ENCODE data around the gene ARCN1. TPM values are rescaled to one million over a fixed set of nuclear protein-coding genes. Genes with fewer than 3 reads are reported as not detected.
A peak's percentile ranks its signal among the peaks of the same experiment; 100 is the strongest.
"Not testable (repeated sequence)": the region's sequence is repeated elsewhere in the genome, so short reads cannot be mapped to it uniquely, and the experiment has no call there.

Gene ARCN1
- polyA plus RNA-seq, 2 donors, result 44.7 to 58.0 TPM

DNA sequence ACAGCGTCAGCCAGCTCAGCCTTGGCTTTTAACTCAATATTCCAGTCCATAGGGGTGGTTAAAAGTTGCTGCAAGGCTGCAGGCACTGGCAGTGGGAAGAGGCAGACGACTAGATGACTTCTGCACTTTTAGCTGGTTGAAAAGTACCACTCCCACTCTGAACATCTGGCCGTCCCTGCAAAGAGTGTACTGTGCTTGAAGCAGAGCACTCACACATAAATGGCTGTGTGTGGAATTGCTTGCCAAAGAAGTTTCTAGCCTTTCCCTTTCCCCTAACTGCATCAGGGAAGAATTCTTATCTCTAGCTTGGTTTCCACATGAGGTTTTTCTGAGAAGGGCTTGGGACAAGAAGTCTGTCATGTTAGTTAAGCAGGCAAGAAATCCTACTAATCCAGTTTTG is 30.1 kb downstream of the ARCN1 start:
- Histone ChIP-seq H3K27me3 (ENCODE audit: control insufficient read depth in 1 of 2, insufficient read depth in 2 of 2, low read length in 2 of 2) (no peaks in the 10 kb centered on the region), H3K9me3 (ENCODE audit: control insufficient read depth in 2 of 2, insufficient read depth in 1 of 2, low read depth in 1 of 2, low read length in 1 of 2) (no peaks in the 10 kb centered on the region), H3K36me3 (ENCODE audit: control insufficient read depth in 2 of 2, insufficient read depth in 2 of 2, low read length in 1 of 2) (peaks cover 9 to 14% of the 10 kb centered on the region in 2 donors), H3K27ac (ENCODE audit: low read depth in 2 of 2, low read length in 1 of 2) (no peak overlapping the region), H3K4me1 (ENCODE audit: control insufficient read depth in 2 of 2, insufficient read depth in 2 of 2, low read length in 1 of 2) (no peaks in the 10 kb centered on the region), H3K4me3 (ENCODE audit: low read depth in 1 of 2, low read length in 2 of 2) (no peak overlapping the region)
- 65 to 67% methylated on average over 3 of the region's 3 CpGs for WGBS, 2 donors

DNA sequence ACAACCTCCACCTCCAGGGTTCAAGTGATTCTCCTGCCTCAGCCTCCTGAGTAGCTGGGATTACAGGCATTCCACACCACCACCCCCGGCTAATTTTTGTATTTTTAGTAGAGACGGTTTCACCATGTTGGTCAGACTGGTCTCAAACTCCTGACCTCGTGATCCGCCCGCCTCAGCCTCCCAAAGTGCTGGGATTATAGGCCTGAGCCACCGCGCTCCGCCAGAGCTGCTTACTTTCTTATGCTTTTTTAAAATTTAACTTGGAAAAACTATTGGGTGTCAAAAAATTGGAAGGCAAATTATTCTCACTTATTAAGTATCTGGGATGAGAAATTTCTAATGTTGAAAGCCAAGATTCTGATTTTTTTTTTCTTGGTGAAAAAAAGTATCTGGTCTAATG is 31.5 kb downstream of the ARCN1 start:
- H3K27me3 ChIP-seq (ENCODE audit: control insufficient read depth in 1 of 2, insufficient read depth in 2 of 2, low read length in 2 of 2); H3K4me1 ChIP-seq (ENCODE audit: control insufficient read depth in 2 of 2, insufficient read depth in 2 of 2, low read length in 1 of 2); H3K27ac ChIP-seq (ENCODE audit: low read depth in 2 of 2, low read length in 1 of 2); H3K4me3 ChIP-seq (ENCODE audit: low read depth in 1 of 2, low read length in 2 of 2); H3K9me3 ChIP-seq (ENCODE audit: control insufficient read depth in 2 of 2, insufficient read depth in 1 of 2, low read depth in 1 of 2, low read length in 1 of 2): not testable (repeated sequence)
- peaks cover 9 to 10% of the 10 kb centered on the region in 2 donors for H3K36me3 ChIP-seq (ENCODE audit: control insufficient read depth in 2 of 2, insufficient read depth in 2 of 2, low read length in 1 of 2)
- 84 to 85% methylated on average over 8 of the region's 8 CpGs for WGBS, 2 donors

DNA sequence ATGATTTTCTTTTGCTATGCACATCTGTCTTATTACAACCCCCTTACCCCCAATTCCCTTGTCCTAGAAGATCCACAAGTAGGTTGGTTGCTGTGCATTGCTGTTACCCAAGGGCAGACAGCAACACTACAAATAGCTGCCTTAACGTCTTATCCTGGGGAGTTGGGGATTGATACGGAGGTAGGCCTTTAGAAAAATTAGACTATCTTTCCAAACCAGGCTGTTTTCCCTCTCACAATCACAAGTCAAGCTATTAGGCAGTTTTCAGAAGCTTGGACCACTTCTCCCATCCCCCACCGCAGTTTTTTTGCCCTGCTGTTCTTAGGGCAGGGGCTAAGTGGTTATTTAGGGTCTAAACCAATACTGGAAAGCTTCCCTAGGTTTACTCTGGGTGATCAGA is 32.4 kb downstream of the ARCN1 start:
- Histone ChIP-seq H3K9me3 (ENCODE audit: control insufficient read depth in 2 of 2, insufficient read depth in 1 of 2, low read depth in 1 of 2, low read length in 1 of 2) (peaks cover 0 to 4% of the 10 kb centered on the region in 2 donors), H3K27ac (ENCODE audit: low read depth in 2 of 2, low read length in 1 of 2) (peak overlapping the region; percentile 48 to 56), H3K36me3 (ENCODE audit: control insufficient read depth in 2 of 2, insufficient read depth in 2 of 2, low read length in 1 of 2) (peaks cover 9 to 10% of the 10 kb centered on the region in 2 donors), H3K4me1 (ENCODE audit: control insufficient read depth in 2 of 2, insufficient read depth in 2 of 2, low read length in 1 of 2) (peaks cover 2 to 8% of the 10 kb centered on the region in 2 donors), H3K4me3 (ENCODE audit: low read depth in 1 of 2, low read length in 2 of 2) (no peak overlapping the region), H3K27me3 (ENCODE audit: control insufficient read depth in 1 of 2, insufficient read depth in 2 of 2, low read length in 2 of 2) (no peaks in the 10 kb centered on the region)
- 71 to 77% methylated on average over 3 of the region's 3 CpGs for WGBS, 2 donors

DNA sequence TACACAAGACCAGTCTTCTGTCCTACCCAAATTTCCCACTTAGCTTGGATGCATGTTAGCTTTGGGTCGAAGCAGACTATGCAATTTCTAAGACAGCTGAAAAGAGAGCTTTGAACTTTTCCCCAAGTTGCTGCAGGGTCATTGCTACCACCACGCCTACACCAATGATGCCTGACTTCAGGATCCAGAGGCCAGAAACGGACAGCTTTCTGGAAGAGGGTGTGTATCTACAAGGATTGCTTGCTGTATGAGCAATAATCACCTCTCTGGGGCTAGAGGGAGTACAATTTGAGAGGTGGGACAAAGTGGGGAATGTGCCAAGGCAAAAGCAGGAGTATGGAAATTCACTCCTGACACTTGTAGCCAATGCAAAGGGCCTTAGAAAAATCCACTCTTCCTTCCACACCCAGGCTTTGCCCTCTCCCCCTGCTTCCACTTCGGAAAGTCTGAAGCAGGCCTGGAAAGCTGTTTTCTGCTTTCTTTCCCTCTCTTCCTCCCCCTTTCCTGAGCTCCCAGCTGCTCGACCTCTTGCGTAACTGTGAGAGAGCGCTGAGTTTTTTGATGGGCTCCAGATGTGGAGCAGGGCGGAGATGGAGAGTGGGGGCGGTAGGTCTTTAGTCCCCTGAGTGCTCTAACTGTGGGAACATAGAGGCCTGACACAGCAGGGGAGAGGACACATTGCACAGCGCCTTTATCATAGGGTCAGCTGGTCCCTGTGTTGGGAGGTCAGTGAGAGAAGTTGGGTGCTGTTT is 33.1 kb downstream of the ARCN1 start:
- Histone ChIP-seq H3K4me1 (ENCODE audit: control insufficient read depth in 2 of 2, insufficient read depth in 2 of 2, low read length in 1 of 2) (peaks cover 2 to 9% of the 10 kb centered on the region in 2 donors), H3K9me3 (ENCODE audit: control insufficient read depth in 2 of 2, insufficient read depth in 1 of 2, low read depth in 1 of 2, low read length in 1 of 2) (peaks cover 0 to 4% of the 10 kb centered on the region in 2 donors), H3K4me3 (ENCODE audit: low read depth in 1 of 2, low read length in 2 of 2) (no peak overlapping the region), H3K27me3 (ENCODE audit: control insufficient read depth in 1 of 2, insufficient read depth in 2 of 2, low read length in 2 of 2) (no peaks in the 10 kb centered on the region), H3K27ac (ENCODE audit: low read depth in 2 of 2, low read length in 1 of 2) (peak overlapping the region; percentile 51 to 71), H3K36me3 (ENCODE audit: control insufficient read depth in 2 of 2, insufficient read depth in 2 of 2, low read length in 1 of 2) (peaks cover 7 to 10% of the 10 kb centered on the region in 2 donors)
- WGBS, 2 donors, result 45 to 53% methylated on average over 9 to 10 of the region's 10 CpGs

DNA sequence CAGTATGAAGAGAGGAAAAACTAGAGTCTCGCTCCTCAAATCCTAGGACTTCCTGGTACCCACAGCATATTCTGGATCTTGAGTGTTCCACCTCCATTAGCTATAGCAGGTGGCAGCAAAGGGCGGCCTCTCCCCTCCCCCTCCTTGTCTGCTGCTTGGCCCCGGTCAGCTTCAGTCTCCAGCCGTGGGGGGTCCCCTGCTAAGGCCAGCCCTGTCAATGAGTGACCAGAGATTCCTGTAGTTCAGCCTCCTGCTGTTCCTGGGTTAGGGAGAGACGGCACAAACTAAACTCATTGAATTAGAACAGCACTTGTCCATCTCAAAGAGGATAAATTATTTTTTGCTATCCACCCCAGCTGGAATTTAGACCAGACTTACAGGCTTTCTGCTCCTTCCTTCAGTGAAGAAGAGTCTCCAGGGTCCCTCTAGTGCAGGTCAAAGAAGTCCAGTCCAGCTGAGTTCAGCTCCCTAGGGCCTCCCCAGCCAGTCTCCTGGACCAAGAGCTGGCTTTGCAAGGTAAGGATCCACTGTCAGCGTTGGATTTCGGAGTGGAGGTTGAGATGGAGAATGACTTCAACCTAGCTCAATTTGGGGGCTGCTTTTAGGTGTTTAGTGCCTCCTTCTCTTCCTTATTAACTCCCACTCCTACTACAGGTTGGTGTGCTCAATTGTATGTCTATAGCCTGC is 34.1 kb downstream of the ARCN1 start:
- Histone ChIP-seq H3K27me3 (ENCODE audit: control insufficient read depth in 1 of 2, insufficient read depth in 2 of 2, low read length in 2 of 2) (no peaks in the 10 kb centered on the region), H3K4me1 (ENCODE audit: control insufficient read depth in 2 of 2, insufficient read depth in 2 of 2, low read length in 1 of 2) (peaks cover 2 to 12% of the 10 kb centered on the region in 2 donors), H3K9me3 (ENCODE audit: control insufficient read depth in 2 of 2, insufficient read depth in 1 of 2, low read depth in 1 of 2, low read length in 1 of 2) (peaks cover 0 to 4% of the 10 kb centered on the region in 2 donors), H3K36me3 (ENCODE audit: control insufficient read depth in 2 of 2, insufficient read depth in 2 of 2, low read length in 1 of 2) (peaks cover 3 to 8% of the 10 kb centered on the region in 2 donors), H3K4me3 (ENCODE audit: low read depth in 1 of 2, low read length in 2 of 2) (no peak overlapping the region), H3K27ac (ENCODE audit: low read depth in 2 of 2, low read length in 1 of 2) (peak overlapping the region; percentile 38 to 46)
- 81 to 82% methylated on average over 7 of the region's 7 CpGs for WGBS, 2 donors

DNA sequence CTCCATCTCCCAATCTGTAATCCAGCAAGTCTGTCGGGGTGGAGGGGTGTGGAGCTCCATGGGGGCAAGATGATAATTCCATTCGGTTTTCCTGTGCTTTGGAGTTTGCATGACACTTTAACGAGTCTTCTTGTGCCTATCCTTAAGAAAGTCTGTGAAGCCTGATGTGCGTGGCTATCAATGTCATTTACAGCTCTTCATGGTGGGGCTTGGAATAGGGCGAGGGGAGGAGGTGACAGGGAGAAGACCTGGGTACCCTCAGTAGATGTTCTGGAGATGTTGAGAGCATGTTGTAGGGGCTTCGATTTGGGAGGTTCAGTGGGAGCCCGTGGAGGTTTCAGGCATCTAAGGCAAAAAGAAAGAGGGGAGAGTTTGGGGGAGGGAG is 34.6 kb downstream of the ARCN1 start:
- Histone ChIP-seq H3K4me1 (ENCODE audit: control insufficient read depth in 2 of 2, insufficient read depth in 2 of 2, low read length in 1 of 2) (peaks cover 2 to 12% of the 10 kb centered on the region in 2 donors), H3K36me3 (ENCODE audit: control insufficient read depth in 2 of 2, insufficient read depth in 2 of 2, low read length in 1 of 2) (peaks cover 1 to 5% of the 10 kb centered on the region in 2 donors), H3K9me3 (ENCODE audit: control insufficient read depth in 2 of 2, insufficient read depth in 1 of 2, low read depth in 1 of 2, low read length in 1 of 2) (peaks cover 0 to 4% of the 10 kb centered on the region in 2 donors), H3K27me3 (ENCODE audit: control insufficient read depth in 1 of 2, insufficient read depth in 2 of 2, low read length in 2 of 2) (no peaks in the 10 kb centered on the region), H3K27ac (ENCODE audit: low read depth in 2 of 2, low read length in 1 of 2) (peak overlapping the region; percentile 6 to 14), H3K4me3 (ENCODE audit: low read depth in 1 of 2, low read length in 2 of 2) (no peak overlapping the region)
- WGBS, 2 donors, result 67 to 68% methylated on average over 7 of the region's 7 CpGs

DNA sequence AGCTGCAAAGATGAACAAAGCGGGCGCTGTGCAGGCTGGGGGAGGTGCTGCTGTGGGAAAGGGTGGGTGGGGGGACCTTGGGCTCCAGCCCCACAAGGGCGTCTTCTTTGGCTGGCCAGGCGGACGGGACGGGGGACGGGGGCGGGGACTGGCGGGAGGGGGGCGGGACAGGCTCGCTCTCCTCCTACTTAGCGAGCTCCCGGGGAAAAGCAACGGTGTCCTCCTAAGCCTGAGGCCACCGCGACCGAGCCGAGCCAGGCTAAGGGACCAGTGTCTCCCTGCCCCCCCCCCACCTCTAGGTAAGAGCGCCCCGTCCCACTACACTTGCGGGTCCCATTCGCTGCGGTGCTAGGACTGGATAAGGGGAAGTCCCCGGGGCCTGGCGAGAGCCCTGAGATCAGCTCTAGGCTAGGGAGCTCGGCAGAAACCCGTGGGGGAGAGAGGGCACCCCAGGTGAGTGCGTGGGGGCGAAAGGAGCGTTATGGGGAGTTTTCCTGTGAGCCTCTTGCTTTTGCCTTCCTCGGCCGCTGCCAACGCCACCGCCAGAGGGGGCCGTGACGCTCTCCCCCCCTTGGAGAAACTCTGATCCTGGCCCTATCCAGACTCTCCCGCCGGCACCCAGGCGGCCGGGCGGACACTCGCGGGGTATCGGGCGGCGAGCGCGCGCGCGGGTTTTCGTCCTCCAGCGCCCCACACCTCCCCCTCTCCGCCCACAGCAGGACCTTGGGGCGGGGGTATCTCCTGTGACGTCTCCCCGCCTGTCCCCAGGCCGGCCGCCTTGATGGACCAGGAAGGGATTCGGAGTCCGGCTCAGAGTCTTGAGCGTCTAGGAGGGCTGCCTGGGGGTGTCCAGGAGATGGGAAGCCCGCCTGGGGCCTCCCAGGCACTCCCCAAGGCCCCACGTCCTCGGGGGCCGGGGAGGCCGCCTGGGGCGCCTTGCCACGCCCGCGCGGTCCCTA is 35.5 kb downstream of the ARCN1 start, which contains the start of gene PHLDB1:
Gene PHLDB1 (plus strand): TSS at position 215 of the 959 bp plus-strand sequence. CDS start 6,222 bp downstream, outside the sequence.
- H3K36me3 ChIP-seq (ENCODE audit: control insufficient read depth in 2 of 2, insufficient read depth in 2 of 2, low read length in 1 of 2), result no peaks in the 10 kb centered on the region
- peak within 1 kb of the TSS; percentile 78 to 90 for H3K27ac ChIP-seq (ENCODE audit: low read depth in 2 of 2, low read length in 1 of 2)
- 0 to 2% methylated on average over 56 to 72 of the region's 72 CpGs for WGBS, 2 donors
- H3K9me3 ChIP-seq (ENCODE audit: control insufficient read depth in 2 of 2, insufficient read depth in 1 of 2, low read depth in 1 of 2, low read length in 1 of 2), result peaks cover 0 to 4% of the 10 kb centered on the region in 2 donors
- H3K4me1 ChIP-seq (ENCODE audit: control insufficient read depth in 2 of 2, insufficient read depth in 2 of 2, low read length in 1 of 2), result peaks cover 2 to 12% of the 10 kb centered on the region in 2 donors
- H3K27me3 ChIP-seq (ENCODE audit: control insufficient read depth in 1 of 2, insufficient read depth in 2 of 2, low read length in 2 of 2), result no peaks in the 10 kb centered on the region
- H3K4me3 ChIP-seq (ENCODE audit: low read depth in 1 of 2, low read length in 2 of 2), result peak within 1 kb of the TSS; percentile 52 to 61

DNA sequence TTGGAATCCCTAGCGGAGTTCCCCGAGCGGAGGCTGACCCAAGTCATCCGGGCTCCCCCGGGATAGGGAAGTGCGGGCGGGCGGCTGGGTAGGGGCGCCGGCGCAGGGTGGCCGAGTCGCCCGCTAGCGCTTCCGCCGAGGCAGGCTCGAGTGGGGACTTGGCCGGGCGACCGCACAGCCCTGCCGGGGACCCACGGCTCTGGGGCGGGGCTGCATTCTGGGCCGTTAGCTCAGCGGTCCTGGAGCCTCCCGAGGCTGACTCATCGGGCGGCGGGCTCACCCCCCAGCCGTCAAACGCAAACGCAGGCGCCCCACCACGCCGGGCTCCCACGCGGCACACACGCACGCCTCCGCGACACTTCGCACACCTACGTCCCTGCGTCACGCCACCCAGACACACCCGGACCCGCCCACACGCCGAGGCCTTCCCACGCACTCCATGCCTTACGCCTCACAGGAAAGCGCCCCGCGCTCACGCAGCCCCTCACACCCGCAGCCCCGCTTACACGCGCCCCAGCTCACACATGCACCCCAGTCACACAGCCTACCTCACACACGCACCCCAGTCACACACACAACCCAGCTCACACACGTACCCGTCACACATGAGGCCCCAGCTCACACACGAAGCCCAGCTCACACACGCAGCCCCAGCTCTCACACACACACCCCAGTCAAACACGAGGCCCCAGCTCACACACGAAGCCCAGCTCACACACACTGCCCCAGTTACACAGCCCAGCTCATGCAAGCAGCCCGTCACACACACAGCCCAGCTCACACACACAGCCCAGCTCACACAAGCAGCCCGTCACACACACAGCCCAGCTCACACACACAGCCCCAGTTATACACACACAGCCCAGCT is 36.4 kb downstream of the ARCN1 start:
- peak overlapping the region; percentile 78 to 90 for H3K27ac ChIP-seq (ENCODE audit: low read depth in 2 of 2, low read length in 1 of 2)
- H3K4me3 ChIP-seq (ENCODE audit: low read depth in 1 of 2, low read length in 2 of 2), result peak overlapping the region; percentile 52 to 61
- WGBS, 2 donors, result 10 to 15% methylated on average over 60 to 69 of the region's 69 CpGs
- H3K4me1 ChIP-seq (ENCODE audit: control insufficient read depth in 2 of 2, insufficient read depth in 2 of 2, low read length in 1 of 2), result peaks cover 2 to 12% of the 10 kb centered on the region in 2 donors
- H3K9me3 ChIP-seq (ENCODE audit: control insufficient read depth in 2 of 2, insufficient read depth in 1 of 2, low read depth in 1 of 2, low read length in 1 of 2), result peaks cover 0 to 4% of the 10 kb centered on the region in 2 donors
- H3K27me3 ChIP-seq (ENCODE audit: control insufficient read depth in 1 of 2, insufficient read depth in 2 of 2, low read length in 2 of 2), result no peaks in the 10 kb centered on the region
- no peaks in the 10 kb centered on the region for H3K36me3 ChIP-seq (ENCODE audit: control insufficient read depth in 2 of 2, insufficient read depth in 2 of 2, low read length in 1 of 2)

Data from esophagus (tissue), 2 donors.